Parathyroid adenoma (tissue), 2 donors: ENCODE measurements around the gene TMEM14A.
"Not testable (repeated sequence)": the region's sequence is repeated elsewhere in the genome, so short reads cannot be mapped to it uniquely, and the experiment has no call there.

Source experiments
- H2AFZ ChIP-seq: fragments of 300-600 bp; sonication (generic); one replicate; pipeline ENCODE4 v1.7.0; 2017; ENCODE audit warnings: antibody characterized with exemption, mild to moderate bottlenecking
- H3K27ac ChIP-seq: fragments of 300-600 bp; sonication (generic); one replicate; pipeline ENCODE4 v1.7.0; 2017
- H3K27me3 ChIP-seq: fragments of 300-600 bp; sonication (generic); one replicate; pipeline ENCODE4 v1.7.0; 2017; ENCODE audit warnings: low read length; ENCODE audit not compliant: control insufficient read depth, insufficient read depth
- H3K36me3 ChIP-seq: fragments of 300-600 bp; sonication (generic); one replicate; pipeline ENCODE4 v1.7.0; 2017; ENCODE audit warnings: low read length; ENCODE audit not compliant: control insufficient read depth, insufficient read depth
- H3K4me1 ChIP-seq: fragments of 300-600 bp; sonication (generic); one replicate; pipeline ENCODE4 v1.7.0; 2017; ENCODE audit warnings: control low read depth
- H3K4me2 ChIP-seq: fragments of 300-600 bp; sonication (generic); one replicate; pipeline ENCODE4 v1.7.0; 2017; ENCODE audit warnings: low read length
- H3K4me3 ChIP-seq: fragments of 300-600 bp; sonication (generic); one replicate; pipeline ENCODE4 v1.7.0; 2017; ENCODE audit warnings: low read depth, low read length
- H3K79me2 ChIP-seq: fragments of 300-600 bp; sonication (generic); one replicate; pipeline ENCODE4 v1.7.0; 2017; ENCODE audit warnings: control low read depth
- H3K9ac ChIP-seq: fragments of 300-600 bp; sonication (generic); one replicate; pipeline ENCODE4 v1.7.0; 2017; ENCODE audit warnings: mild to moderate bottlenecking
- H3K9me3 ChIP-seq: fragments of 300-600 bp; sonication (generic); one replicate; pipeline ENCODE4 v1.7.0; 2017; ENCODE audit warnings: low read length; ENCODE audit not compliant: control insufficient read depth
- TF ChIP-seq, protein P1 (sequence below): fragments of 300-600 bp; sonication (generic); IDR thresholded peaks from one replicate; pipeline ENCODE4 v1.7.0; 2017; ENCODE audit warnings: antibody characterized with exemption, mild to moderate bottlenecking
- donor health status: primary hyperparathyroidism.

Gene TMEM14A

DNA sequence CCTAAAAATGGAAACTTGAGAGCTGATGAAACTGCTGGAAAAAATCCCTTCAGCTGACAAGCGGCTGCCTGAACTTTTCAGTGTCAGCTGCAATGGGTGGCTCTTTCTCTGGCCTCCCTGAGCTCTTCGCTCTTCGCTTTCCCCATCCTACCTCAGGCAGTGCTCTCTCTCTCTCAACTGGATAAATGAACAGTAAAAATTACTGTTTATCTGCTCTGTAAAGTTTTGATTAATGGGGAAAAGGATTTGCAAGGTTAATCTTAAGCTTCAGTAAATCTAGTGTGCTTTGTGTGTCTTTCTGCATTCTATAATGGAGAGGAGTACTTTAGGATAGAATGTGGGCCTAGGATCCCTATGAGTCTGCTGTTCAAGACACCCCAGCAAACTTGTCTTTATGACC lies 35.1 kb downstream of the TMEM14A start:
- no peaks in the 10 kb centered on the region for H3K79me2 ChIP-seq
- H3K4me1 ChIP-seq: no peaks in the 10 kb centered on the region
- H3K9ac ChIP-seq: no peak overlapping the region
- H2AFZ ChIP-seq: no peak overlapping the region
- H3K9me3 ChIP-seq: no peaks in the 10 kb centered on the region
- H3K27ac ChIP-seq: no peak overlapping the region
- no peak overlapping the region for H3K4me3 ChIP-seq
- no peaks in the 10 kb centered on the region for H3K36me3 ChIP-seq
- no peak overlapping the region for H3K4me2 ChIP-seq
- TF ChIP-seq, protein P1, sequence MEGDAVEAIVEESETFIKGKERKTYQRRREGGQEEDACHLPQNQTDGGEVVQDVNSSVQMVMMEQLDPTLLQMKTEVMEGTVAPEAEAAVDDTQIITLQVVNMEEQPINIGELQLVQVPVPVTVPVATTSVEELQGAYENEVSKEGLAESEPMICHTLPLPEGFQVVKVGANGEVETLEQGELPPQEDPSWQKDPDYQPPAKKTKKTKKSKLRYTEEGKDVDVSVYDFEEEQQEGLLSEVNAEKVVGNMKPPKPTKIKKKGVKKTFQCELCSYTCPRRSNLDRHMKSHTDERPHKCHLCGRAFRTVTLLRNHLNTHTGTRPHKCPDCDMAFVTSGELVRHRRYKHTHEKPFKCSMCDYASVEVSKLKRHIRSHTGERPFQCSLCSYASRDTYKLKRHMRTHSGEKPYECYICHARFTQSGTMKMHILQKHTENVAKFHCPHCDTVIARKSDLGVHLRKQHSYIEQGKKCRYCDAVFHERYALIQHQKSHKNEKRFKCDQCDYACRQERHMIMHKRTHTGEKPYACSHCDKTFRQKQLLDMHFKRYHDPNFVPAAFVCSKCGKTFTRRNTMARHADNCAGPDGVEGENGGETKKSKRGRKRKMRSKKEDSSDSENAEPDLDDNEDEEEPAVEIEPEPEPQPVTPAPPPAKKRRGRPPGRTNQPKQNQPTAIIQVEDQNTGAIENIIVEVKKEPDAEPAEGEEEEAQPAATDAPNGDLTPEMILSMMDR: no peak
- no peaks in the 10 kb centered on the region for H3K27me3 ChIP-seq

DNA sequence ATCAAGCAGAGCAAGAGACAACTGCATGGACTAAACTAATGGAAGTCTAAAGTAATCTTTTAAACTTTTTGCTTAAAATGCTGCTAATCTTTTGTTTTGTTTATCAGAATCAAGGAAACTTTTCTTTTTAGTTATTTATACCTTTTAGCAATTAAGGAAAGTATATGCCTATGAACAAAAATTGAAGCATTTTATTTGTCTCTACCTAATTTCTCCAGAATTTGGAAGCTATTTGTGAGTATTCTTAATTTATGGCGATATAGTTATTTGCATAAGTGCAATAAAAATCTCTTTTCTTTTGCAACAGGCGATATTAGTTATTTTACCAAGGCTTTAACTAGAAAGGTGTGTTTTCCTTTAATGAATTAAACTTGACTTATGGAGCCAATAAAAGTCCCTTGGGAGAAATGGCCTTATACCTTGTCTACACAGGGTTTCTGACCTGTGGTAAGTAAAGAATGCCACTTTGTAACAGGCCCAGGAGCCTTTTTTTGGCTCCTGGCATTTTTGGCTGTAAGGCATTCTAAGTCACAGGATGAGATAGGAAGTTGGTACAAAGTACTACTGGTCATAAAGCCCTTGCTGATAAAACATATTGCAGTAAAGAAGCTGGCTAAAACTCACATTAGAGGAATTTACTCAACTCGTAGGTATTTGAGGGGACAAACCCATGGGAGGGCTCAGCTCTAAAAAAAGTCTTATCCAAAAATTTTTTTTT lies 37.2 kb downstream of the TMEM14A start:
- H3K27ac ChIP-seq: no peak overlapping the region
- H3K27me3 ChIP-seq: no peaks in the 10 kb centered on the region
- no peaks in the 10 kb centered on the region for H3K9me3 ChIP-seq
- no peaks in the 10 kb centered on the region for H3K4me1 ChIP-seq
- H3K36me3 ChIP-seq: no peaks in the 10 kb centered on the region
- no peak overlapping the region for H2AFZ ChIP-seq
- H3K79me2 ChIP-seq: no peaks in the 10 kb centered on the region
- H3K4me3 ChIP-seq: no peak overlapping the region
- no peak overlapping the region for H3K4me2 ChIP-seq
- no peak overlapping the region for H3K9ac ChIP-seq
- TF ChIP-seq, protein P1: no peak

DNA sequence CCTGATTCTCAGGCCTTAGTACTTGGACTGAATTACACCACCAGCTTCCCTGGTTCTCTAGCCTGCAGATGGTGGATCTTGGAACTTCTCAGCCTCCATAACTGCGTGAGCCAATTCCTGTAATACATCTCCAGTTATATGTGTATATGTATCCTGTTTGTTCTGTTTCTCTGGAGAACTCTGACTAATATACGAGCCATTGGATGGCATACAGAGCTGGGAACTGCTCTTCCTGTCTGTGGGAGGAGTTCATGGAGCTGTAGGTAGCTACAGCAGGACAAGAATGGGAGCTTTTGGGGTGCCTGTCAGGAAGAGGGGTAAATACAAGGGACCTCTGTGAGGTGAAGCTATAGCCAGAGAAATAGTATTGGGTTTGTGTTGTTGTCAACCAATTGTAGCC lies 41.2 kb downstream of the TMEM14A start:
- H3K79me2 ChIP-seq: no peaks in the 10 kb centered on the region
- no peak overlapping the region for H3K27ac ChIP-seq
- TF ChIP-seq, protein P1: no peak
- H2AFZ ChIP-seq: no peak overlapping the region
- no peaks in the 10 kb centered on the region for H3K4me1 ChIP-seq
- H3K36me3 ChIP-seq: no peaks in the 10 kb centered on the region
- no peak overlapping the region for H3K4me2 ChIP-seq
- H3K9me3 ChIP-seq: no peaks in the 10 kb centered on the region
- H3K9ac ChIP-seq: no peak overlapping the region
- H3K4me3 ChIP-seq: no peak overlapping the region
- H3K27me3 ChIP-seq: no peaks in the 10 kb centered on the region

DNA sequence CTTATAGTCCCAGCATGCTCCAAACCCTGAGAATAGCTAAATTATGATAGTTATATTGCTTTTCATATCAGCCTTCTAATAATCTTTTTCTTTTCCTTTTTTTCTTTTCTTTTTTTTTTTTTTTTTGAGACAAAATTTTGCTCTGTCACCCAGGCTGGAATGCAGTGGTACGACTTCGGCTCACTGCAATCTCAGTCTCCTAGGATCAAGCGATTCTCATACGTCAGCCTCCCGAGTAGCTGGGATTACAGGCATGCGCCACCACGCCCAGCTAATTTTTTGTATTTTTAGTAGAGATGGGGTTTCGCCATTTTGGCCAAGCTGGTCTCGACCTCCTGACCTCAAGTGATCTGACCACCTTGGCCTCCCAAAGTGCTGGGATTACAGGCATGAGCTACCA lies 43.8 kb downstream of the TMEM14A start:
- not testable (repeated sequence) for H3K36me3 ChIP-seq, H3K27me3 ChIP-seq, H3K27ac ChIP-seq, H3K9me3 ChIP-seq, H3K4me3 ChIP-seq, H3K79me2 ChIP-seq, H3K4me1 ChIP-seq, H3K4me2 ChIP-seq, H3K9ac ChIP-seq, H2AFZ ChIP-seq

DNA sequence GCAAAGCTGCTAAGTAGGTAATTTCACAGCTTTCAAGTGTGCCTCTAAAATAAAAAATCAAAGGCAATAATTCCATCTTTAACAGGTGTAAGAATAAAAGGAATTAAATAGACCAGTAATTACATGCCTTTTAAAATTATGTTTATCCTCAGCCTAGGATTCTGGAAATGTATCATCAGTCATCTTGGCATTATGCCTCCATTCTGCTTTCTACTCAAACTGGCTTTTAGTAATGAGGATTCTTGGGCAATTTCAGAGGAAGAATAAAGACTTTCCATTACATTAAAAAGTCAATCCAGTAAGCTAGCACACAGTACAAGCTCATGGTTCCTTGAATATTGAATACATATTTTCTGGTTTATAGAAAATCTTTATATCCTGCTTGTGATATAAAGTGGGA lies 47.6 kb downstream of the TMEM14A start:
- no peak overlapping the region for H3K9ac ChIP-seq
- H3K4me2 ChIP-seq: no peak overlapping the region
- no peaks in the 10 kb centered on the region for H3K79me2 ChIP-seq
- H3K27ac ChIP-seq: no peak overlapping the region
- no peaks in the 10 kb centered on the region for H3K9me3 ChIP-seq
- H3K4me1 ChIP-seq: no peaks in the 10 kb centered on the region
- H3K27me3 ChIP-seq: no peaks in the 10 kb centered on the region
- no peaks in the 10 kb centered on the region for H3K36me3 ChIP-seq
- H3K4me3 ChIP-seq: no peak overlapping the region
- H2AFZ ChIP-seq: no peak overlapping the region
- TF ChIP-seq, protein P1: no peak
